Measurements from ENCODE around the gene PAK5.

DNA sequence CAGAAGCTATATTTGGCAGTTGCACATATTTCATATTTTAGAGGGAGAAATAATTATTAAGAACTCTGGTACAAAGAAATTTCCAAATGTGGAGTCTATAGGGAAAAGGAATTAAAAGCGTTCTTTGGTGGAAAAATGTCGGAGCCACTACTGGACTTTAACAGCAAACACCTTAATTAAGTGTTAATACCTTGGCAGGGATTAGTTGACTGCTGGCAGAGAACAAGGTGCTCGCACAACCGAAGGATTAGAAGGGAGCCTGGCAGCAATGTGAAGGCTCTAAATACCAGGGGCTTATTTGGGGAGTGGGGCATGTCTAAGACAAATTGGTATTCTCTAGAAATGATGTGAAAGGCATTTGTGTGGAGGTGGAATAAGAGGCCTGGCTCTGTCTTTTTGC lies 98.9 kb downstream of the PAK5 start:
- TF ChIP-seq CTCF (IDR thresholded peaks at IDR 0.05), result no peak
- TF ChIP-seq POLR2A (IDR thresholded peaks at IDR 0.05), result no peak
